Measurements from ENCODE around the gene RPIA.
"Not testable (repeated sequence)": the region's sequence is repeated elsewhere in the genome, so short reads cannot be mapped to it uniquely, and the experiment has no call there.

Gene RPIA

DNA sequence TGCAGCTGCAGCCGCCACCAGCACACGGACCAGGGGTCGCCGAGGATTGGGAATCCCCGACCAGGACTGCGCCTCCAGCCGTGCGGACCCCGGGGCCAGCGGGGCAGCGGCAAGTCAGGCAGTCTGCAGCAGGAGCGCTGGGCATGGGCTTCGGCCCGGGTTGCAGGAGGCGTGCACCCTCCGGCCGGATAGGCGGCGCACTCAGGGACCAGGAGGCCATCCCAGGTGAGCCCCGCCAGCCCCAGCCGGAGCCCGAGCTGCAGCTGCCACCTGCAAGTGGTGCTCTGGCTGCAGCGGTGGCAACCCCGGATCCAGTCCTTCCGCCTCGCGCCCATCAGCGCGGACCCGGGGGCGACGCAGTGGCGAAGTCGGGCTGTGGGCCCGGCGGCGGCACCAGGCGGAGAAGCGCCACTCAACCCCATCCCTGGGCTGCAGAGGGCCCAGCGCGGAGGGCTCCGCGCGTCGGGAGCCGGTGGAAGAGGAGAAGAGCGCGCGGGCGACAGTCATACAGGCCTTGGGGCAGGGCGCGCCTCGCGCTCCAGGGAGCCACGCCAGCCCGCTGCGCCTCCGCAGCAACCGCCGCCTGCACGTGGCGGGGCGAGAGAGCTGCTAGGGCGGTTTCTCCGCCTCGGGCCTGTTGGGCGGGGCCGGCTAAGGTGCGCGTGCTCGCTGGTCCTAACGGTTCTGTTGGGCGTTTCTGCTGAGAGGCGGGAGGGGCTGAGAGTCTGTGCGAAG is 73.8 kb downstream of the RPIA start:
- in situ Hi-C loops (cut with MboI; ENCODE audit: low sequenced_read_pairs) = no loop called here

- in situ Hi-C loops (cut with MboI; ENCODE audit: low sequenced_read_pairs) = not testable (repeated sequence)
Measured at GRCh38 chr2:88765889-88766481, 74.5 kb downstream of the RPIA start.

DNA sequence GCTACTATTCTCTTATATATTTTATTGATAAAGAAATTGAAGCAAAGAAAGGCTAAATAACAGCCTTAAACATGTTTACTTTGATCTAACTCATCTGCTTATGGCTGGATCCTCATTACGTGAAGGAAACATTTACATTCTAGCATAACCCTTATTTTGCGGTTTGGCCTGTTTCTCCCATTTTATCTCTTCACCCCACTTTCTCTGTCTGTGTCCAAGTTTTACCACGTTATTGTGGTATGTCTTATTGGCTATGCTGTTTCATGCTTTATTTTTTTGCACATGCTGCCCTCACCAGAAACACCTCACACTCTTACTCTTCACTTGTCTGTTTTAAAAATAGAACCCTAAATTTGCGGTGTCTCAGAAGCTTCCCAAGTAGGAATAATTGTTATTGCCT is 78.5 kb downstream of the RPIA start:
- in situ Hi-C loops (cut with MboI; ENCODE audit: low sequenced_read_pairs) = no loop called here

GRCh38 chr2:88773233-88774028 is 82.0 kb downstream of the RPIA start:
- in situ Hi-C loops (cut with MboI; ENCODE audit: low sequenced_read_pairs) = not testable (repeated sequence)

- in situ Hi-C loops (cut with MboI; ENCODE audit: low sequenced_read_pairs) = not testable (repeated sequence)
Measured at GRCh38 chr2:88789213-88789612, 97.7 kb downstream of the RPIA start.

GRCh38 chr2:88795932-88796331 is 104.5 kb downstream of the RPIA start:
- in situ Hi-C loops (cut with MboI; ENCODE audit: low sequenced_read_pairs) = not testable (repeated sequence)

- in situ Hi-C loops (cut with MboI; ENCODE audit: low sequenced_read_pairs) = not testable (repeated sequence)
Measured at GRCh38 chr2:88796523-88796922, 105.0 kb downstream of the RPIA start.

DNA sequence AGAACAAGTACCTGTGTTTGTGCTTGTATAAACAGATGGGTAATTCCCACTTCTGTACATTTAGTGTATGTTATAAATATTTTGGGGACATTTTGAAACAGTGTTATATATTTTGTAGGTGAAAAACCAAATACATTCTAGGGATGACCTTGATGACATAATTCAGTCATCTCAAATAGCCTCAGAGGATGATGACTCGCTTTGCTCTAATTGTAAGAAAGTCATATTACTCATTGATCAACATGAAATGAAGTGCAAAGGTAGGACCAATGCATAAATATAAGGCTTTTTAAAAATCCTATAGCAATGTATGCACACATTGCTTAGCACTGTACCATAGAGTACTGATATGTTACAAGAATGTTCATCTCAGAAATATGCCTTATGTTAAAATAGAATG is 105.7 kb downstream of the RPIA start:
- in situ Hi-C loops (cut with MboI; ENCODE audit: low sequenced_read_pairs) = not testable (repeated sequence)

All from HL-60/S4 treated with retinoic acid at 250 ng/mL for 4 days and 3 days (cell line).